GM21423 (cell line): Measurements from ENCODE around the gene UGCG.
"Not testable (repeated sequence)": the region's sequence is repeated elsewhere in the genome, so short reads cannot be mapped to it uniquely, and the experiment has no call there.

ENCODE experiments used
- ATAC-seq: cut with Tn5 transposase; IDR thresholded peaks from one replicate; pipeline ENCODE4 v1.9.1; 2021; ENCODE audit warnings: mild to moderate bottlenecking, moderate library complexity; ENCODE audit not compliant: unreplicated experiment

Gene UGCG

DNA sequence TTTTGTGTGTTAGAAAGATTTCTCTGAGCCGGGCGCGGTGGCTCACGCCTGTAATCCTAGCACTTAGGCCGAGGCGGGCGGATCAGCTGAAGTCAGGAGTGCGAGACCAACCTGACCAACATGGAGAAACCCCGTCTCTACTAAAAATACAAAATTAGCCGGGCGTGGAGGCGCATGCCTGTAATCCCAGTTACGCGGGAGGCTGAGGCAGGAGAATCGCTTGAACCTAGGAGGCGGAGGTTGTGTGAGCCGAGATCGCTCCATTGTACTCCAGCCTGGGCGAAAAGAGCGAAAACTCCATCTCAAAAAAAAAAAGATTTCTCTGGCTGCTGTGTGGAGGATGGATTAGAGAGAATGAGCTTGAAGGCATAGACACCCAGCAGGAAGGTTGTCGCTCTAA is 51.5 kb downstream of the UGCG start:
- not testable (repeated sequence) for ATAC-seq

DNA sequence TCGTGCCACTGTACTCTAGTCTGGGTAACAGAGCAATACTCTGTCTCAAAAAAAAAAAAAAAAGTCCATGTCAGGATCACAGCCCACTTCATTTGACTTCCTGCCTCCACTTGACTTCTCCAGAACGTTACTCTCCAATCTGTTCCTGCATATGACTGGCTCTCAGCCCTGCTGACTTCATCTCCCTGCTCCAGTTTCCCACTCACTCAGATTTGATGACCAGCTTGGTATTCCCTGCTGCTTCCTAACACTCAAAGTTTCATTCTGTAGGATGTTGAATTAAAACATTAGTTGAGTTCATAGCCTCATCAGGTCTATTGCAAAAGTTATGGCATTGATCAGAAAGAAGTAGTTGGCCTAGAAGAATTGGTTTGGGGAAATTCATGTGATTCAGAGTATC is 52.3 kb downstream of the UGCG start:
- no peak for ATAC-seq

DNA sequence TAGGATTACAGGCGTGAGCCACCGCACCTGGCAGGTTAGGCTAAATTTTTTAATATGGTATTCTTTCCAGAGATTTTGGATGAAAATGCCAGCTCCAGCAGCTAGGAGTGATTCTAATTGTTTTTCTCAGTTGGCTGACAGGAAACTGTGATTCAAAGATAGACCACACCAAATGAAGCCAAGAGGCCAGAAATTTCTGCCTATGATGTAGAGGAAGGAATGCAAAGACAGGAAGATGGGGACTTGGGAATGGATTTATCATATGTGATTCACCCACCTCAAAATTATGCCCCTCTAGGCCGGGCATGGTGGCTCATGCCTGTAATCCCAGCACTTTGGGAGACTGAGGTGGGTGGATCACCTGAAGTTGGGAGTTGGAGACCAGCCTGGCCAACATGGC is 53.3 kb downstream of the UGCG start:
- ATAC-seq = no peak

DNA sequence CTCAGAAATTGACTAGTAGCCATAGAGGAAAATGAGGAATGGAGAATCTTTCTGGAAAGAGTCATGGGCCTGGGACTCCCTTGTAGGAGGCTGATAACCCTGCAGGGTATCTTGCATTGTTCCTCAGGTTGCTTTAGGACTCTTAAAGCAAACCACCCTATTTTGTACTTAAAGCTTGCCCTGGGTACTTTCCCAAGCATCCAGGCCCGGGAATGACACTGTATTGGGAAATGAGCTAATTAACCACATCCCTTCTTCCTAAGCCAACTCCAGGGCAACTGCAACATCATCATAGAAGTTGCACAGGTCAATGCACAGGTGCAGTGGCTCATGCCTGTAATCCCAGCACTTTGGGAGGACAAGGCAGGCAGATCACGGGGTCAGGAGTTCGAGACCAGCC is 55.9 kb downstream of the UGCG start:
- no peak for ATAC-seq

DNA sequence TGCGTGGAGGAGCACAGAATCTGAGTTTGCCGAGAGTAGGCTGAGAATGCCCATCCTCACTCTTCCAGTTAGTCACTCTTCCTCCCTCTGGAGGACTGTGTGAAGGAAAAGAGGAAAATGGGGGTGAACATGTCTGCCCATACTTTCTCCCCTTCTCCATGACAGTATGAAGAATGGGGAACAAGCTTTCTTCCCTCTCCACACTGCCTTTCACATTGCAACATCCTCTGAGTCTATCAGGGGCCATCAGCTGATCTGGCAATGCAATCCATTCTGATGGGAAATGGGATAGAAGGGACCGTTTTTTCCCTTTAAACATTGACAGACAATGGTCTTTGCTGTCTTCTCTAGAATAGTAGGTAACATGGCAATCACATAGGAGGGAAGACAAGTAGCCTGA is 56.8 kb downstream of the UGCG start:
- no peak for ATAC-seq

DNA sequence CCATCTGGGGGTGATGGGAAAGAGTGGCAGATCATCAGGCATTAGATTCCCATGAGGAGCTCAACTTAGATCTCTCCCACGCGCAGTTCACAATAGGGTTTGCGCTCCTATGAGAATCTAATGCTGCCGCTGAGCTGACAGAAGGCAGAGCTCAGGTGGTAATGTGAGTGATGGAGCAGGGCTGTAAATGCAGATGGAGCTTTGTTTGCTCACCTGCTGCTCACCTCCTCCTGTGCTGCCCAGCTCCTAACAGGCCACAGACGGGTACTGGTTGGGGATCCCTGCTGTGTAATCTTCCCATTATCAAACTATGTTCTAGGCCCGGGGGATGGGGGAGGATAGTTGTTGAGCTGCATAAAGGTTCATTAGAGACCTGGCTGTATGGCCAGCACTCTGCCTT is 58.4 kb downstream of the UGCG start:
- ATAC-seq = no peak

DNA sequence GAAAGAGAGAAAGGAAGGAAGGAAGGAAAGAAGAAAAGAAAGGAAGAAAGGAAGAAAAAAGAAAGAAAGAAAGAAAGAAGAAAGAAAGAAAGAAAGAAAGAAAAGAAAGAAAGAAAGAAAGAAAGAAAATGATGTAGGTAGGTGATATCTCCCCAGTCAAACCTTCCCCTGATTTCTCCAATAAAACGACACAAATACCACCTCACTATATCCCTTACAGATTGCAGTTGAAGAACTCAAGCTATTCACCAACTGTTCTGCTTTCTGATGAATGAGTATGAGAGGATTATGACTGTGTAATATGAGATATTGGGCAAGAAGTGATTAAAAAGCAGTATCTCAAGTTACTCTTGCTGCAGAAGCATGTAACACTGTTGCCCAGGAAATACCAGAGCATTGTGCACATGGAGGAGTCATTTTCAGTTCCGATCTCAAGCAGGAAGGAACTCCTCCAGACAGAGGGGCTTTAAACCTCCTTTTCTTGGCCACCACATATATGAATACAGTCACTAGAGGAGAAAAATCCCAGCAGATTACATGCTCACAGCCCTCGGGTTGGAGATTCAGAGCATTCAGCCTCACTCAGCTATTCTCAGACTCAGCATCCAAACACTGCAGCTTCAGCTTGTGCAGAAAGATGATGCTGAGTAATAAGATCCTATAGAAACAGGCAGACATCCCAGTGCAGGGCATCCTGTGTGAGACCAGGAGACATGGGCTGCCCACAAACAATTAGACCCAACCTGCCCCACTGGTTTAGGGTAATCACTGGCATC is 61.4 kb downstream of the UGCG start:
- peak; percentile 53 for ATAC-seq

DNA sequence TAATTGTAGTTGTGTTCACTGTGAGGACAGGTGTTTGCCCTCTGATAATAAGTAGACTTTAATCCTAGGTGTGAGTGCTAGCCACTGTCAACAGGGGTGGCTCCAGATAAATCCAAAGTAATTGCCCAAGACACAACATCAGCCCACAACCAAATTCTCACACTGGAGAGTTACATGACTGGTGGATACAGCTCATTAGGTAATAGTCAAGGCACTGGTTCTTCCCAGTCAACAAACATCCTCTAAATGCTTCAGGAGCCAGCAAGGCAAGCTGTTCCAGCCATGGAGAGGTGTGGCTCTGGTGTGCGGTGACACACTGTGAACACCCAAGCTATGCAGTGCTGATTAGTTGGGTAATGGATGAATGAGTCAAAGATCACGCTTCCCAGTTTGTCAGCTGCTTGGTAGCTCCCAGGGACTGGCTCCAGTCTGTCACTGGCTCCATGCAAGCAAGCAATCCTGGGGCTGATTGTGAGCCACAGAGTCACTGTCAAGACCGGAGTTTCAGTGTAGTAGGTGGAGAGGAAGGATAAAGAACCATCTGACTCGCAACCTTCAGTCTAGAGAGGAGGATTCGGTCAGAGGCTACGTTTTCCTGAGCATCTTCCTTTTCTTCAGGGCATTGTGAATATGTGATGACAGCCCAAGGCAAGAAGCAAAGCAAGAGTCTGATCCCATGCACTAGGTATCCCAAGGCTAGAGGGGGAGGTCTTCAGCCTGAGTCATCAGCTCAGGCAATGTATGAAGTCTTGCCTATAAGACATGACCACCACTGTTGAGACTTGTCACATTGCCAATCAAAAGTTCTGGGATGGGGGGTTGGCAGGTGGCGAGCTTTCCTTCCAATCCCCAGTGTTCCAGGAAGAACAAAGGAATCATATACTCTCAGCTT is 63.1 kb downstream of the UGCG start:
- no peak for ATAC-seq

DNA sequence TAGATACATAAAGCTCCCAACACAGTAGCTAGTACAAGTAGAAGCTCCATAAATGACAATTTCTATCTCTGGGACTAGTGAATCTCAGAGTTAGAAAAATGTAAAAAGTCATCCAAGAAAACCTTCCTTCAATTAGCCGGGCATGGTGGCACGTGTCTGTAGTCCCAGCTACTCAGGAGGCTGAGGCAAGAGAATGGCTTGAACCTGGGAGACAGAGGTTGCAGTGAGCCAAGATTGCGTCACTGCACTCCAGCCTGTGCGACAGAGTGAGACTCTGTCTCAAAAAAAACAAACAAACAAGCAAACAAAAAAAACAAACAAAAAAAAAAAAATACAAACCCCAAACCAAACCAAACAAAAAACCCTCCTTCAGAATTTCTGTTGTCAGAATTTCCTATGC is 63.9 kb downstream of the UGCG start:
- ATAC-seq = not testable (repeated sequence)

DNA sequence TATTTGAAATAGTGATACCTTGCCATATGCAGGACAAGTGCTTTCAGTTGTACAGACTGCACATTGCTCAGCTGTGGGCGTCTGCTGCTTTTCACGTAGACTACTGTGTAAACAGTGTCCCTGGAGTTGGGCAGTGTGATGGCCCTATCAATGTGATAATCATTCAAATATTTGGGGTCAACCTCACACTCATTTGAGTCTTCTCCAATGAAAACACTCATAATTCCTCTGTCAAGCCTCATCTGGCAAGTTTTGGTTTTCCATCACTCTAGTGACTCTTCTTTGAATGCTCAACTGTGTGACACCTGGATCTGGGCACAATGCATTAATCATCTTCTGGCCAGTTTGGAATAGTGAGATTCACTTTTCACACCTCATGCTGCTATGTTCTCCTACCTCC is 64.4 kb downstream of the UGCG start:
- no peak for ATAC-seq

DNA sequence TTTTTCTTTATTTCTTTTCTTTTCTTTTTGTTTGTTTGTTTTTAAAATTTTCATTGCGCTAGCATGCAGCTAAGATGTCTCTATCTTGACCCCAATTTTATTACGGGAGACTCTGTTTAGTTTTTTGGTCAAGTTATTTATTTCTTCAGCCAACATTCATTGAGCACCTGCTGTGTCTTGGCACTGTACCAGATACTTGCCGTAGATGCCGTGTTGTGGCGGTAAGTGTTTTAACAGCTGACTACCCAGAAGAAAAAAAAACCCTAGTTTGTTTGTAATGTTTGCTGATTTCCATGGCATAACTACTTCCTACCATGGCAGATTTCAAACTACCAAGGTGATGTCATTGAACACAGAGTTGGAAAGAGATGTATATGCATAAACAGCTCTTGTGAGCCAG is 65.0 kb downstream of the UGCG start:
- no peak for ATAC-seq

DNA sequence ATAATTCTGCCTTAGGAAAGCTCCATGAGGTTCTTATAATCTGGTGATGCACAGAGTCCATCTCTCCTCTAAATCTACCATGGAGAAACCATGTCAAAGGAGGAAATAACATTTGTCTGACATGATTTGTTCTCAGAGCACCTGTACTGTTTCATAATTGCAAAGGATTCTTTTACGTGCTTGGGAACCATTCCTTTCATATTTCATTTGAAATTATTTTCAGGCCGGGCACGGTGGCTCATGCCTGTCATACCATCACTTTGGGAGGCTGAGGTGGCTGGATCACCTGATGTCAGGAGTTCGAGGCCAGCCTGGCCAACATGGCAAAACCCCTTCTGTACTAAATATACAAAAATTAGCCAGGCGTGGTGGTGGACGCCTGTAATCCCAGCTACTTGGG is 65.4 kb downstream of the UGCG start:
- ATAC-seq = no peak

DNA sequence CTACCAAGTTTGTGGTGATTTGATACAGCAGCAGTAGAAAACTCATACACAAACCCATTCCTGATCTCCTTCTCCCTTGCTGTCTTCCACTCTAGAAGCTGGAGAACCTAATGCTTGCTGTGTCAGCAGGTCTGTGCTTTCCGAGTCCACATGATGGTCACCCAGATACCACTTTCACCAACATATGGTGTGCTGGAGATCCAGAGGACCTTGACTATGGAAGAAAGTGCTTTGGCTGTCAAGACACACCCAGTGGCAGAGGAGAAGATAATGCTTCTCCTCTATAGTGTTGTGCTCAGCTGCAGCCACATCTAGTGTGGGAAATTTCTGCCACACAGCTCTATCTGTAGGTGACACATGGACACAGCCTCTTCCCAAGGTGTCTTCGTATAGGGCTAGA is 67.4 kb downstream of the UGCG start:
- ATAC-seq = no peak

DNA sequence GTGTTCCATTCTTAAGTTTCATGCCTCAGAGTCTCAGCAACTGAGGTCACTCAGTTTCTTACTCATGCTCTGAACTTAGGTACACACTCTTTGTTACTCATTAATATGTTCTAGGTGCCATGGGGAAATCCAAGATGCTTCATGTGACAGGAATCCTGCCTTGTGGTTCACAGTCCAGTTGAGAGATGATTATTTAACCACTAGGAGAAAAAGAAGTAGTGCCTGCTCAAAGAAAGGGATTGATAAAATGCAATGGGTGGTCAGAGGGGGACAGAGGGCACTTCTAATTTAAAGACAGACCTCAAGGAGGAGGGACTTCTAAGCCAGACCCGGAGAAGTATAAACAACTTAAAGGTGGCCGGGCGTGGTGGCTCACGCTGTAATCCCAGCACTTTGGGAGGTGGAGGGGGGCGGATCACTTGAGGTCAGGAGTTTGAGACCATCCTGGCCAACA is 69.0 kb downstream of the UGCG start:
- peak; percentile 75 for ATAC-seq

DNA sequence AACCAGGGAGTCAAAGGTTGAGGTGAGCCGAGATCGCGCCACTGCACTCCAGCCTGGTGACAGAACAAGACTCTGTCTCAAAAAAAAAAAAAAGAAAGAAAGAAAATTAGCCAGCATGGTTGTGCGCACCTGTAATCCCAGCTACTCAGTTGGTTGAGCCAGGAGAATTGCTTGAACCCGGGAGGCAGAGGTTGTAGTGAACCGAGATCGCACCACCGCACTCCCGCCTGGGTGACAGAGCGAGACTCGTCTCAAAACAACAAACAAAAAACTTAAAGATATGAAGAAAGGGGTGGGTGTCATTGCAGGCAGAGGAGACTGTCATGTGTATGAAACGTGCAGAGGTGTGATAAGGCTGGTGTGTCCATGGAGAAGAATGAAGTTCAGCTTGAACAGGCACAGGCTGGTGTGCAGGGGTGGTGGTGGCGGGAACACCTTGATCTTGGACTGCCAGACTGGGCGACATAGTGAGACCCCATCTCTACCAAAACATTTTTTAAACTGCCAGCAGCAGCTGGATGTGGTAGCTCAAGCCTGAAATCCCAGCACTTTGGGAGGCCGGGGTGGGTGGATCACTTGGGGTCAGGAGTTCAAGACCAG is 69.6 kb downstream of the UGCG start:
- no peak for ATAC-seq

DNA sequence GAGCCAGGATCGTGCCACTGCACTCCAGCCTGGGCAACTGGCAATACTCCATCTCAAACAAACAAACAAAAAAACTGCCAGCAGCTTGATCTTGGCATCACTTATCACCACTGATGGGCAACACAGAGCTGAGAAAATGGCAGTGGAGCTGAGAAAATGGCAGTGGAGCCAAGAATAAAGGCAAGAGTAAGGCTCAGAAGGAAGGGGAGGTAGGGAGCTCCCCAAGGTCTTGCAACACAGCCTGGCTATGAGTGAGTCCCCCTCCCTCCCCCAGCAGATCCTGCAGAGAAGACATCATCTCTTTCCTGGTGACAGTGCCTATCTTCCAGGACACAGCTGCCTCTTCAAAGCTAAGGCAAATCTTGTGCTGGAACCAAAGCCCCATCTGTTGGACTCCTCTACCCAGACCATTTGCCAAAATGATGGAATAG is 70.3 kb downstream of the UGCG start:
- no peak for ATAC-seq

DNA sequence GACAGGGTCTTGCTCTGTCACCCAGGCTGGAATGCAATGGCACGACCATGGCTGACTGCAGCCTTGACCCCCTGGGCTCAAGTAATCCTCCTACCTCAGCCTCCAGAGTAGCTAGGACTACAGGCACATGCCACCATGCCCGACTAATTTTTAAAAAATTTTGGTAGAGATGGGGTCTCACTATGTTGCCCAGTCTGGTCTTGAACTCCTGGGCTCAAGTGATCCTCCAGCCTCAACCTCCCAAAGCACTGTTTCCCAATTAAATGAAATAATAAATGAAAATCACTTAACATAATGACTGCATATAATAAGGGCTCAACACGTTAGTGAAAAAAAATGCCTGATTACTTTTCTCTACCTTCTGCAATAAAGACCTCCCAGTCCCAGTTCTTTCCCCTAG is 71.0 kb downstream of the UGCG start:
- no peak for ATAC-seq

DNA sequence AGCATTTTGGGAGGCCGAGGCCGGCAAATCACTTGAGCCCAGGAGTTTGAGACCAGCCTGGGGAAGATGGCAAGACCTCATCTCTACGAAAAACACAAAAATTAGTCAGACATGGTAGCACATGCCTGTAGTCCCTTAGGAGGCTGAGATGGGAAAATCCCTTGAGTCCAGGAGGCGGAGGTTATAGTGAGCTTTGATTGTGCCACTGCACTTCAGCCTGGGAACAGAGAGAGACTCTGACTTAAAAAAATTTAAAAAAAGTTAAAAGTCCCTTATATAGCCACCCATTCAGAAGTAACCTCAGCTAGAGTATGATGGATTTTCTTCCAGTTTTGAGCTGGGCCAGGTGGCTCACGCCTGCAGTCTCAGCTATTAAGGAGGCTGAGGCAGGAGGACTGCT is 72.4 kb downstream of the UGCG start:
- ATAC-seq = no peak

DNA sequence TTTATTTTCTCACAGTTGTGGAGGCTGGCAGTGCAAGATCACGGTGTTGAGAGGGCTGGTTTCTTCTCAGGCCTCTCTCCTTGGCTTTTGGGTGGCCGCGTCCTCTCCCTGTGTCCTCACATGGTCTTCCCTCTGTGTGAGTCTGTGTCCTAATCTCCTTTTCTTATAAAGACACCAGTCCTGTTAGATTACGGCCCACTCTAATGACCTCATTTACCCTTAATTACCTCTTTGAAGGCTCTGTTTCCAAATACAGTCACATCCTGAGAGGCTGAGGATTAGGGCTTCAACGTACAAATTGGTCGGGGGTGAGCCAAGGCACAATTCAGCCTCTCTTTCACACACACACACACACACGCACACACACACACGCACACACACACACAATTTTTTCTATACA is 73.0 kb downstream of the UGCG start:
- no peak for ATAC-seq

DNA sequence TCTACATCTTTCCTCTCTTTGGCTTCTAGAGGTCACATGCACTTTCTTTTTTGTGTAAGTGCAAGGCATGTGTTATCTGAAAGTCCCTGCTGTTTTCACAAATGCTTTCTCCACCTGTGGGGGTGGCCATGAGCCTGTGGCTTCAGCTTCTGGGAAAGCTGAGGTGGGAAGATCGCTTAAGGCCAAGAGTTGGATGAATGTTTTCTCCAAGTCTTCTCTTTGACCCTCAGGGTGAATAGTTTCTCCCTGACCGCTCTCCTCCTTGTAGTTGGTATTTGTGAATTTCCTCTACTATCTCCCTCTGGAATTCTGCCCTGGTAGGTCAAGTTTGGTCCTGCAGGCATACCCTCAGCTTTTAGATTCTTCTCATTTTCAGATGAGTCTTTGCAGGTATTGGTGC is 74.2 kb downstream of the UGCG start:
- ATAC-seq = no peak

DNA sequence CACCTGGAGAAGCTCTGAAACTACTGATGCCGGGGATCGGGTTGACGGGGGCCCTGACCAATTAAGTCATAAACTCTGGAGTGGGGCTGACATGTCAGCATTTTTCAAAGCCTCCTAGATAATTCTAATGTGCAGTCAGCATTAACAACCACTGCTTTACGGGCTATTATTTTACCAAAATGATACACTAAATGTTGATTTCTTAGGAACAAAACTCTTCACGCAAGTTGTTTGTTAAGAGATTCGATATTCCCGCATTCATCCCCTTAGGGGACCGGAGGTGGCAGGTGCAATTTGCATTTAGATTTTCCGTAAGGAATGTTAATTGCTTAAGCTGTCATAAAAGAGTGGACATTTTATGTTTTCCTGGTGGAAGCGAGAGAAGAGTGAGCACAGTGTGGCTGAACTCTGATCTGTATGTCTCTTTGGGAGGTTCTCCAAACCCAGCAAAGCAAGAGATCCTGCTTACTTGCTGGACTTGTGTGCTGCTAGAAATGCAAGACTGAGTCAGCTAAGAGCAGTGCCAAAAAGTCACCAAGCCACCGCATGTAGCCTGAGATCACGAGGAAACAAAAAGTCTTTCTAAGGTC is 77.6 kb downstream of the UGCG start:
- no peak for ATAC-seq
